Fibroblast of lung (primary cell): ENCODE data around the gene CLCN4. TPM values are rescaled to one million over a fixed set of nuclear protein-coding genes. Genes with fewer than 3 reads are reported as not detected.

Experiments used
- DNase-seq, 2 donors: peaks; one replicate each; pipeline versions ENCODE4 v3.0.0 to v3.0.0-alpha.2; 2010; ENCODE audit warnings: low read depth in 2 of 2
- H2AFZ ChIP-seq: 2 replicates; pipeline ENCODE4 v1.5.1; 2012; ENCODE audit warnings: low read length, control low read depth, inconsistent platforms
- H3K27ac ChIP-seq: 2 replicates; pipeline ENCODE4 v1.5.1; 2011; ENCODE audit warnings: low read length, control low read depth; ENCODE audit not compliant: insufficient read depth
- H3K27me3 ChIP-seq: 2 replicates; pipeline ENCODE4 v1.5.1; 2011; ENCODE audit warnings: mild to moderate bottlenecking, low read length; ENCODE audit not compliant: control insufficient read depth, insufficient read depth
- H3K36me3 ChIP-seq: 2 replicates; pipeline ENCODE4 v1.5.1; 2011; ENCODE audit warnings: low read length; ENCODE audit not compliant: control insufficient read depth, insufficient read depth
- H3K4me1 ChIP-seq: 2 replicates; pipeline ENCODE4 v1.5.1; 2011; ENCODE audit warnings: low read length; ENCODE audit not compliant: control insufficient read depth, insufficient read depth; ENCODE audit errors: extremely low read depth
- H3K4me2 ChIP-seq: 2 replicates; pipeline ENCODE4 v1.5.1; 2011; ENCODE audit warnings: low read length, control low read depth; ENCODE audit not compliant: insufficient read depth; ENCODE audit errors: extremely low read depth
- H3K4me3 ChIP-seq, 4 experiments: fragments of 200-600 bp in 1 of 4; sonication (generic) in 1 of 4; replicated peaks in 1 of 4; 2 replicates each; pipeline ENCODE4 v1.5.1; 2011 to 2016; ENCODE audit warnings: low read length in 4 of 4, low read depth in 3 of 4, mild to moderate bottlenecking in 3 of 4, control low read depth in 2 of 4, inconsistent platforms in 1 of 4, mixed read lengths in 1 of 4; ENCODE audit not compliant: insufficient read depth in 1 of 4; ENCODE audit errors: control extremely low read depth in 1 of 4
- H3K79me2 ChIP-seq: 2 replicates; pipeline ENCODE4 v1.5.1; 2012; ENCODE audit warnings: mild to moderate bottlenecking, low read length, inconsistent platforms; ENCODE audit not compliant: control insufficient read depth, insufficient read depth
- H3K9ac ChIP-seq: 2 replicates; pipeline ENCODE4 v1.5.1; 2011; ENCODE audit warnings: mild to moderate bottlenecking, low read length, control low read depth; ENCODE audit not compliant: insufficient read depth
- H3K9me3 ChIP-seq: 2 replicates; pipeline ENCODE4 v1.5.1; 2012; ENCODE audit warnings: low read depth, low read length; ENCODE audit not compliant: control insufficient read depth, insufficient read depth
- H4K20me1 ChIP-seq: 2 replicates; pipeline ENCODE4 v1.5.1; 2011; ENCODE audit warnings: low read length; ENCODE audit not compliant: control insufficient read depth, insufficient read depth; ENCODE audit errors: extremely low read depth
- CTCF ChIP-seq, 2 donors: IDR thresholded peaks in 1 of 2; conservative IDR thresholded peaks in 1 of 2; 1 replicate in 1 of 2; 2 replicates in 1 of 2; pipeline ENCODE4 v1.5.1; 2011 to 2012; ENCODE audit warnings: low read length in 2 of 2, control low read depth in 1 of 2, inconsistent platforms in 1 of 2, low read depth in 1 of 2, mild to moderate bottlenecking in 1 of 2
- EZH2 ChIP-seq: IDR thresholded peaks from 2 replicates; pipeline ENCODE4 v1.5.1; 2012; ENCODE audit warnings: low read length, control low read depth, mild to moderate bottlenecking; ENCODE audit errors: missing control alignments
- polyA plus RNA-seq, 2 donors: library from polyadenylated mRNA; depleted of rRNA in 1 of 2; stranded (reverse) in 1 of 2; unstranded in 1 of 2; fragments of >200 nt; gene quantifications; 2 replicates each; pipeline ENCODE4 v1.2.1, GENCODE V29; 2011 to 2012; ENCODE audit warnings: missing spikeins in 1 of 2
- total RNA-seq: library from RNA; depleted of rRNA; stranded (reverse); fragments of >200 nt; gene quantifications from 2 replicates; pipeline ENCODE4 v1.2.1, GENCODE V29; 2014

Gene CLCN4
- total and polyA plus RNA-seq, 2 donors (not counting 1 experiment from before 2014, with no cell fraction given), result 0.70 to 4.0 TPM

DNA sequence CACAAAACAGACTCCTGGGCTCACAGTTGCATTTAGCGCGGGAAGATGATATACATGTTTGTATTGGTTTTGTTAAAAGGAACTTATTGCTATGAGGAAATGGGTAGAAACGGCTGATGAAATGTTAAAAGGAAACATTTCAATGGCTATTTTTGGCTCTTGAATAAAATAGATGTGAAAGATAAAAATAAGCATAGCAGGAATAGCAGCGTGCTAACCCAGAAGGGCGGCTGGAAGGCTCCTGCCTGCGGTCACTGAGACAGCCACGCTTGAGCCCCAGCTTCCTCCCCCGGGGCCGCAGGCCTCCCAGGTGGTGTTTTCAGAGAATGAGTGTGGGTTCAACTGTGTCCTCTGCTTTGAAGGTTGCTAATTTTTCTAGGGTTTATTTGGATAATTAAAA is 35.0 kb upstream of the CLCN4 start:
- no peak for DNase-seq
- no peaks in the 10 kb centered on the region for H3K4me1 ChIP-seq
- no peak overlapping the region for H3K9ac ChIP-seq
- no peak for TF ChIP-seq CTCF (conservative IDR thresholded peaks at IDR 0.05 in 1 of 2, IDR thresholded peaks at IDR 0.05 in 1 of 2; ENCODE audit: low read depth in 1 of 2, low read length in 2 of 2)
- TF ChIP-seq EZH2, result no peak
- H3K4me3 ChIP-seq, result no peak overlapping the region
- H3K79me2 ChIP-seq, result no peaks in the 10 kb centered on the region
- H4K20me1 ChIP-seq, result no peaks in the 10 kb centered on the region
- no peaks in the 10 kb centered on the region for H3K9me3 ChIP-seq
- peaks cover 4% of the 10 kb centered on the region for H3K36me3 ChIP-seq
- no peaks in the 10 kb centered on the region for H3K27me3 ChIP-seq
- H2AFZ ChIP-seq, result no peak overlapping the region
- H3K4me2 ChIP-seq, result no peak overlapping the region
- no peak overlapping the region for H3K27ac ChIP-seq

DNA sequence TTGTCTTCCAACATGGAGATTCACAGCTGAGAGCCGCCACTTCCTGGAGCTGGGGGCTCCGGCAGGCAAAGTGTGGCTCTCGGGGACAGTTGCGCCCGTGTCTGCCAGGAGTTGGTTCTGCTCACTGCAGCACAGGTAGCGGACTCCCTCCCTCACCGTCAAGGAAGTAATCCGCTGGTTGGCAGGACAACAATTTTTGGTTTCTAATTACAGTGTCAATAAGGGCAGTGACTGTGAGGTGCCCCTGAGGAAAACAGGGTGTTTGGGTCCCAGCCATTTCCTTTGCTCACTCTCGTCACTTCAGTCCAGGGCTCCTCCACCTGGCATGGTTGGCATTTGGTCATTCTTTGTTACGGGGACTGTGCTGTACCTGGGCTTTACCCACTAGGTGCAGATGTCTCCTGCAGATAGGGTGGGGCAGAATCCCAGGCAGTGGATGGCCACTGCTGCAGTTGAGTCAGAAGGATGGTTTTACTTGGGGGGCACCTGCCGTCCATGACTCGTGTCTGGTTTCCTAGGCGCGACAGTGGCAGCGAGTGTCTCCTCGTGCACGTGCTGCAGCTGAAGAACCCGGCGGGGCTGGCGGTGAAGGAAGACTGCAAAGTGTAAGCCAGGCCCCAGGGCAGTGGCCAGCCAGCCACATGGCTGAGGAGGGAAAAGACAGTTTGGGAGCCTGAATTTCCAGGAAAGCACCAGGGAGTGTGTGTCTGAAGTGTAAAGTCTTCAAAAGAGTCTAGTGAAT is 32.1 kb upstream of the CLCN4 start:
- H3K9ac ChIP-seq, result no peak overlapping the region

DNA sequence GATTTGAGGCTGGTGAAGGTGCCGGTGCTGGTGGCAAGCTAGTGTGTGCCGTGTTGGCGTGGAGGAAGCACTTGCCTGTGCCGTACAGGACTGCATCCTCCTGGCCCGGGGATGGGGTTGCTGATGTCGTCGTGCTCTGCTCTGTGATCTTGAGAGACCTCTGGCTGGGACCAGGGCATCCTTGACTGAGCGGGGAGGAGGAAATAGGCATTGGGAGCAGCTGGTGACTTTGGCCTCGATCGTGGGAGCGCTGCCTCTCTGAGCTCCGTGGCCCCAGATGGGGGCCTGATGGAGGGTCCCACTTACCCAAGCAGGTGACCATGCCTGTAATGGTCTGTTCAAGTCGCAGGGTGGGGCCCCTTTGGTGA is 31.5 kb upstream of the CLCN4 start:
- no peak for DNase-seq
- Histone ChIP-seq H2AFZ (no peak overlapping the region), H3K4me1 (no peaks in the 10 kb centered on the region), H3K27me3 (no peaks in the 10 kb centered on the region), H3K4me3 (no peak overlapping the region), H3K27ac (no peak overlapping the region), H4K20me1 (no peaks in the 10 kb centered on the region), H3K9me3 (no peaks in the 10 kb centered on the region), H3K4me2 (no peak overlapping the region), H3K79me2 (no peaks in the 10 kb centered on the region), H3K9ac (no peak overlapping the region), H3K36me3 (peaks cover 2% of the 10 kb centered on the region)
- no peak for TF ChIP-seq CTCF (conservative IDR thresholded peaks at IDR 0.05 in 1 of 2, IDR thresholded peaks at IDR 0.05 in 1 of 2; ENCODE audit: low read depth in 1 of 2, low read length in 2 of 2)
- no peak for TF ChIP-seq EZH2

More for the DNA sequence above, 32.1 kb upstream of the CLCN4 start:
- no peaks in the 10 kb centered on the region for H3K27me3 ChIP-seq
- no peak overlapping the region for H3K4me3 ChIP-seq
- no peaks in the 10 kb centered on the region for H3K9me3 ChIP-seq
- DNase-seq, result no peak
- H3K27ac ChIP-seq, result no peak overlapping the region
- no peaks in the 10 kb centered on the region for H3K79me2 ChIP-seq
- TF ChIP-seq CTCF (conservative IDR thresholded peaks at IDR 0.05 in 1 of 2, IDR thresholded peaks at IDR 0.05 in 1 of 2; ENCODE audit: low read depth in 1 of 2, low read length in 2 of 2) (no peak), EZH2 (no peak)
- H2AFZ ChIP-seq, result no peak overlapping the region
- no peaks in the 10 kb centered on the region for H3K4me1 ChIP-seq
- H3K36me3 ChIP-seq, result peaks cover 2% of the 10 kb centered on the region
- H3K4me2 ChIP-seq, result no peak overlapping the region
- H4K20me1 ChIP-seq, result no peaks in the 10 kb centered on the region
